Smooth muscle cell (in vitro differentiated cells): ENCODE measurements around the gene CFAP92. TPM values are rescaled to one million over a fixed set of nuclear protein-coding genes. Genes with fewer than 3 reads are reported as not detected.

ENCODE experiments used
- DNase-seq: peaks from one replicate; lab custom pipeline; 2025; ENCODE audit not compliant: unreplicated experiment; lab: John Stamatoyannopoulos, UW
- H2AFZ ChIP-seq: fragments of 200-600 bp; sonication (generic); 2 replicates; pipeline ENCODE4 v1.6.0; 2016; ENCODE audit warnings: antibody characterized with exemption, low read depth, mild to moderate bottlenecking
- H3F3A ChIP-seq: fragments of 200-600 bp; sonication (generic); 2 replicates; pipeline ENCODE4 v1.6.0; 2017; ENCODE audit warnings: antibody characterized with exemption, low read depth
- H3K27ac ChIP-seq: fragments of 200-600 bp; sonication (generic); 2 replicates; pipeline ENCODE4 v1.5.1; 2016; ENCODE audit warnings: low read depth, mild to moderate bottlenecking
- H3K27me3 ChIP-seq: fragments of 200-600 bp; sonication (generic); 2 replicates; pipeline ENCODE4 v1.6.1; 2016; ENCODE audit warnings: low read depth, mild to moderate bottlenecking
- H3K36me3 ChIP-seq: fragments of 200-600 bp; sonication (generic); 2 replicates; pipeline ENCODE4 v1.5.1; 2016; ENCODE audit warnings: low read depth
- H3K4me1 ChIP-seq: fragments of 200-600 bp; sonication (generic); 2 replicates; pipeline ENCODE4 v1.5.1; 2016; ENCODE audit warnings: low read depth
- H3K4me2 ChIP-seq: fragments of 200-600 bp; sonication (generic); 2 replicates; pipeline ENCODE4 v1.6.0; 2016; ENCODE audit warnings: mild to moderate bottlenecking
- H3K4me3 ChIP-seq: fragments of 200-600 bp; sonication (generic); 2 replicates; pipeline ENCODE4 v1.5.1; 2016; ENCODE audit warnings: mild to moderate bottlenecking
- H3K79me2 ChIP-seq: fragments of 200-600 bp; sonication (generic); 2 replicates; pipeline ENCODE4 v1.6.0; 2016; ENCODE audit warnings: low read depth, mild to moderate bottlenecking
- H3K9ac ChIP-seq: fragments of 200-600 bp; sonication (generic); 2 replicates; pipeline ENCODE4 v1.6.0; 2016; ENCODE audit warnings: low read depth
- H3K9me3 ChIP-seq: fragments of 200-600 bp; sonication (generic); replicated peaks from 2 replicates; pipeline ENCODE4 v1.5.1; 2016; ENCODE audit warnings: low read depth
- H4K20me1 ChIP-seq: fragments of 200-600 bp; sonication (generic); 2 replicates; pipeline ENCODE4 v1.6.0; 2016; ENCODE audit warnings: low read depth
- WGBS: methylation state at CpG from one replicate; pipeline ENCODE4 v1.1.7; 2016; ENCODE audit warnings: low lambda C conversion rate; 5-methylcytosine and 5-hydroxymethylcytosine counted together
- polyA plus RNA-seq: library from polyadenylated mRNA; unstranded; fragments of >200 nt; fragmentation: Nextera tagmentation; extraction: Ambion mirVana; gene quantifications from 2 replicates; pipeline ENCODE4 v1.2.1, GENCODE V29; 2016
- total RNA-seq: library from RNA; depleted of rRNA; stranded (reverse); fragments of >200 nt; gene quantifications from 2 replicates; pipeline ENCODE4 v1.2.3, GENCODE V29; 2014
- TF ChIP-seq, protein P1 (sequence below): fragments of 200-600 bp; sonication (generic); IDR thresholded peaks from 2 replicates; pipeline ENCODE4 v1.5.1; 2017; ENCODE audit warnings: borderline replicate concordance, mild to moderate bottlenecking, antibody characterized with exemption; ENCODE audit not compliant: insufficient read depth, poor library complexity, severe bottlenecking

The CFAP92 gene
- total and polyA plus RNA-seq, 2 experiments from 2014 or later, result 0.67 to 0.85 TPM

- no peak overlapping the region for H3K4me2 ChIP-seq
- no peaks in the 10 kb centered on the region for H3K27me3 ChIP-seq
- H3K79me2 ChIP-seq, result no peaks in the 10 kb centered on the region
- H3K36me3 ChIP-seq, result no peaks in the 10 kb centered on the region
- H2AFZ ChIP-seq, result no peak overlapping the region
- H3K9me3 ChIP-seq, result no peaks in the 10 kb centered on the region
- H3K27ac ChIP-seq, result no peak overlapping the region
- DNase-seq, result no peak
- H3K9ac ChIP-seq, result no peak overlapping the region
- no peak overlapping the region for H3K4me3 ChIP-seq
- no peaks in the 10 kb centered on the region for H3F3A ChIP-seq
- no peaks in the 10 kb centered on the region for H4K20me1 ChIP-seq
- 70% methylated on average over 5 of the region's 5 CpGs for WGBS
- TF ChIP-seq, protein P1, sequence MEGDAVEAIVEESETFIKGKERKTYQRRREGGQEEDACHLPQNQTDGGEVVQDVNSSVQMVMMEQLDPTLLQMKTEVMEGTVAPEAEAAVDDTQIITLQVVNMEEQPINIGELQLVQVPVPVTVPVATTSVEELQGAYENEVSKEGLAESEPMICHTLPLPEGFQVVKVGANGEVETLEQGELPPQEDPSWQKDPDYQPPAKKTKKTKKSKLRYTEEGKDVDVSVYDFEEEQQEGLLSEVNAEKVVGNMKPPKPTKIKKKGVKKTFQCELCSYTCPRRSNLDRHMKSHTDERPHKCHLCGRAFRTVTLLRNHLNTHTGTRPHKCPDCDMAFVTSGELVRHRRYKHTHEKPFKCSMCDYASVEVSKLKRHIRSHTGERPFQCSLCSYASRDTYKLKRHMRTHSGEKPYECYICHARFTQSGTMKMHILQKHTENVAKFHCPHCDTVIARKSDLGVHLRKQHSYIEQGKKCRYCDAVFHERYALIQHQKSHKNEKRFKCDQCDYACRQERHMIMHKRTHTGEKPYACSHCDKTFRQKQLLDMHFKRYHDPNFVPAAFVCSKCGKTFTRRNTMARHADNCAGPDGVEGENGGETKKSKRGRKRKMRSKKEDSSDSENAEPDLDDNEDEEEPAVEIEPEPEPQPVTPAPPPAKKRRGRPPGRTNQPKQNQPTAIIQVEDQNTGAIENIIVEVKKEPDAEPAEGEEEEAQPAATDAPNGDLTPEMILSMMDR, result no peak
- H3K4me1 ChIP-seq, result no peaks in the 10 kb centered on the region
Observed at GRCh38 chr3:129020691-129021090, 26.8 kb upstream of the CFAP92 start.

DNA sequence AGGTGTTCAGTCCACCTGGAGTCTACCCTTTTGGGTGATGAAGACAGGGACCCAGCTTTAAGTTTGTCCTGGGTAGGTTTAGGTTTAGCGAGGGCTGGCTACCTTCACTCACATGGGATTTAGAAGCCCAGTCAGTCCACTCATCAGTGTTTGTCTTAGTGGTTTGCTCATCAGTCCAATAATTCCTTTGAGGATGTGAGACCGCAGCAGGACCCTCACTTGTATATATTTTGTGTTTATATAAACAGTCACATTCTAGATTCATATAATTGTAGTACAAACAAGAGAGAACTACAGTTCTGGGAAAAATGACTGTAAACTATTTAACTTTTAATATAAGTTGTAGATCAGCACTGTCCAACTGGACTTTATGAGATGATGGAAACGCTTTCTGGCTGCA is 25.4 kb upstream of the CFAP92 start:
- Histone ChIP-seq H3K4me2 (no peak overlapping the region), H3K9me3 (no peaks in the 10 kb centered on the region), H3K27me3 (no peaks in the 10 kb centered on the region), H3K4me1 (no peaks in the 10 kb centered on the region), H3K27ac (no peak overlapping the region), H3K79me2 (no peaks in the 10 kb centered on the region), H3K36me3 (no peaks in the 10 kb centered on the region), H3K4me3 (no peak overlapping the region), H3K9ac (no peak overlapping the region), H3F3A (no peaks in the 10 kb centered on the region), H2AFZ (no peak overlapping the region), H4K20me1 (no peaks in the 10 kb centered on the region)
- 83% methylated on average over 3 of the region's 3 CpGs for WGBS
- TF ChIP-seq, protein P1, result no peak
- DNase-seq, result no peak

GRCh38 chr3:129018751-129019150 is 24.9 kb upstream of the CFAP92 start:
- Histone ChIP-seq H3K4me2 (no peak overlapping the region), H3K4me3 (no peak overlapping the region), H4K20me1 (no peaks in the 10 kb centered on the region), H3K36me3 (no peaks in the 10 kb centered on the region), H3F3A (no peaks in the 10 kb centered on the region), H3K27me3 (no peaks in the 10 kb centered on the region), H2AFZ (no peak overlapping the region), H3K27ac (no peak overlapping the region), H3K79me2 (no peaks in the 10 kb centered on the region), H3K9me3 (no peaks in the 10 kb centered on the region), H3K9ac (no peak overlapping the region), H3K4me1 (no peaks in the 10 kb centered on the region)
- 89% methylated on average over 9 of the region's 9 CpGs for WGBS
- DNase-seq, result no peak
- TF ChIP-seq, protein P1, result no peak

- H3K4me3 ChIP-seq, result no peak overlapping the region
- no peak for DNase-seq
- WGBS, result 90% methylated on average over 2 of the region's 2 CpGs
- TF ChIP-seq, protein P1, result no peak
- no peaks in the 10 kb centered on the region for H3K36me3 ChIP-seq
- H3K9me3 ChIP-seq, result no peaks in the 10 kb centered on the region
- H3K27me3 ChIP-seq, result no peaks in the 10 kb centered on the region
- H3F3A ChIP-seq, result no peaks in the 10 kb centered on the region
- H4K20me1 ChIP-seq, result no peaks in the 10 kb centered on the region
- H3K9ac ChIP-seq, result no peak overlapping the region
- no peaks in the 10 kb centered on the region for H3K4me1 ChIP-seq
- no peak overlapping the region for H3K27ac ChIP-seq
- H3K4me2 ChIP-seq, result no peak overlapping the region
- no peak overlapping the region for H2AFZ ChIP-seq
- H3K79me2 ChIP-seq, result no peaks in the 10 kb centered on the region
Observed at GRCh38 chr3:129018271-129018670, 24.4 kb upstream of the CFAP92 start.
